NCI-H1436 treated with DMSO at 0.1 percent for 48 hours (cell line): ENCODE results near the gene TAMALIN.

ENCODE experiments used
- DNase-seq: peaks from one replicate; lab custom pipeline; 2025; lab: John Stamatoyannopoulos, UW

Gene TAMALIN

DNA sequence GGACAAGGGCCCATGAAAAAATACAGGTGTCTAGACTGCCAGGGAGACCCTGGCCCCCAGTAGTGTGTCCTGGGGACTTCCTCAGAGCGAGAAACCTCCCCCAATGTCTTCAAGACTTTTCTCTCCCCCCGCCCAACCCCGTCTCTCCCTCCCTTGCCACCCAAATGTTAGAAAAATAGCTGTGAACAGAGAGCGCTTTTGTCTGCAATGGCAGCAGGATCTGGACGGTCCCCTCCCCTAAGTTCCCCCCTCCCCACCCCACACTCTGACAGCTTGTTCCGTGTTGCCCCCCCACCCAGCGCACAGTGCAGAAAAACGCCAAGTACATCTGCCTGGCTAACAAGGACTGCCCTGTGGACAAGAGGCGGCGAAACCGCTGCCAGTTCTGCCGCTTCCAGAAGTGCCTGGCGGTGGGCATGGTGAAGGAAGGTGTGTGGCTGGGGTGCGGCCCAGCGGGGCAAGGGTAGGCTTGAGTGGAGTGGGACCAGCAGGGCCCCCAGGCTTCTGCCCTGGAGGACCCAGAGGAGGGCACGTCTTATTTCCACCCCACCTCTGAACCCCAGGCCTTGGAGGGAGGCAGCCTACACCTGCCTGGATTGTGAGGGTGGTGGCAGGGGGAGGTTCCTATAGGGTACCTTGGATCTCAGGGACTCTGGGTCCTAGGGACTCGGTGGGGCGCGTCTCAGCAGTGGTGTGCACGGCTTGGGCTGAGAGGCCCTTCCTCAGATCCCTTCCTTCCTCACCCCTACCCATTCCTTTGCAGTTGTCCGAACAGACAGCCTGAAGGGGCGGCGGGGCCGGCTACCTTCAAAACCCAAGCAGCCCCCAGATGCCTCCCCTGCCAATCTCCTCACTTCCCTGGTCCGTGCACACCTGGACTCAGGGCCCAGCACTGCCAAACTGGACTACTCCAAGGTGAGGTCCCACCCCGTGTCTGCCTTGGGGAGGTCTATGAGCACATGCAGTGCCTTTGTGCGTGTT, 49.3 kb downstream of the TAMALIN start:
- DNase-seq, result no peak

DNA sequence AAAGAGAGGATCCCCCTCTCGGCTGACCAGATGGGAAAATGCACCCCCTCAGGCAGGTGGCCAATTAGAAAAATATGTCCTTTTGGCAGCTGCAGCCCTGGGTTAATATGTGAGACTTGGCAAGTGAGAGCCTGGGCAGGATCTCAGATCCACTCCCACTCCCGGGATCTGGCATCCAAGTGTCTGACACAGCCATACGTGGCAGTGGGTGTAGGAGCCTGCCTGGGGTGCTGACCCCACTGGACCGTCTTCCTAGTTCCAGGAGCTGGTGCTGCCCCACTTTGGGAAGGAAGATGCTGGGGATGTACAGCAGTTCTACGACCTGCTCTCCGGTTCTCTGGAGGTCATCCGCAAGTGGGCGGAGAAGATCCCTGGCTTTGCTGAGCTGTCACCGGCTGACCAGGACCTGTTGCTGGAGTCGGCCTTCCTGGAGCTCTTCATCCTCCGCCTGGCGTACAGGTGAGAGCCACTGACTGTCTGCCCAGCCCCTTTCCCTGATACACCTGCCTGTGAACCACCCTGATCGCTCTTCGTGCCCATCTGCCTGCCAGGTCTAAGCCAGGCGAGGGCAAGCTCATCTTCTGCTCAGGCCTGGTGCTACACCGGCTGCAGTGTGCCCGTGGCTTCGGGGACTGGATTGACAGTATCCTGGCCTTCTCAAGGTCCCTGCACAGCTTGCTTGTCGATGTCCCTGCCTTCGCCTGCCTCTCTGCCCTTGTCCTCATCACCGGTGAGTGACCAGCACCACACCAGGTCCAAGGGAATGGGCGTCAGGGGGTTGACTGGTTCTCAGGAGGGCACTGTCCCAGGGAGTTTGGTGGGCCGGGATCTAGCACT, 50.3 kb downstream of the TAMALIN start:
- DNase-seq, result no peak

DNA sequence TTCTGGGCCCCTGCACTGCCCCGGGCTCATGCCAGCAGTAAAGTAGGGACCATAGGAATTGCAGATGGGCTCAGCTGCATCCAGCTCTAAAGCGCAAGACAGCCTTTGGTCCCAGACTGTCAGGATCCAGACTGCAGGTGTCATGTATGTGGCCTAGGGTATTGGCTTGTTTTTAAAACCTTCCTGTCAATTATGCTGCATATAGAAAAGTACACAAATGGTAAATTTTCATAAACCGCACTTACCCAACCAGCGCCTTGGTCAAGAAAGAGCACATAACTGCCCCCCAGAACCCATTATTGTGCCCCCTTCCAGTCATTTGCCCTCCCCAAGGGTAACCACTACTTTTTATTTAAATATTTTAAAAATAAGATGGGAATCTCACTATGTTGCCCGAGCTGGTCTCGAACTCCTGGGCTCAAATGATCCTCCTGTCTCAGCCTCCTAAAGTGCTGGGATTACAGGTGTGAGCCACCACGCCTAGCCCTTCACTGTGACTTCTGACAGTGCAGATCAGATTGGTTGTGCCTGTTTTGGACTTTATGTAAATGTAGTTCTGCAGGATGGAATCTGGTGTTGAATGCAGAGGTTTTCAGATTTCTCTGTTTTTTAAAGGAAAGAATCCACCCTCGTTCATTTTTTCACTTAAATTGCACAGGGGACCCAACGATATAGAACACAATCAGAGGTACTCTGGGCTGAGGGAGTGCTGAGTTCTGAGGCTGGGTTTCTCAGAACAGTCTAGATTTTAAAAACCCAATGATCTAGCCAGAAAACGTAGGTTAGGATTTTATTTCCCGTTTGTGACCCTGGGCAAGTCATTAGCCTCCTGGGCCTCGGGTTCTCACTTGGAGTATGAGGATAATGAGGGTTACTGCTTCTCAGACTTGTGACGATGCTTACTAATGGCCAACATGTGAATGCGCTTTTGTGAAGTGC, 51.2 kb downstream of the TAMALIN start:
- DNase-seq, result no peak

DNA sequence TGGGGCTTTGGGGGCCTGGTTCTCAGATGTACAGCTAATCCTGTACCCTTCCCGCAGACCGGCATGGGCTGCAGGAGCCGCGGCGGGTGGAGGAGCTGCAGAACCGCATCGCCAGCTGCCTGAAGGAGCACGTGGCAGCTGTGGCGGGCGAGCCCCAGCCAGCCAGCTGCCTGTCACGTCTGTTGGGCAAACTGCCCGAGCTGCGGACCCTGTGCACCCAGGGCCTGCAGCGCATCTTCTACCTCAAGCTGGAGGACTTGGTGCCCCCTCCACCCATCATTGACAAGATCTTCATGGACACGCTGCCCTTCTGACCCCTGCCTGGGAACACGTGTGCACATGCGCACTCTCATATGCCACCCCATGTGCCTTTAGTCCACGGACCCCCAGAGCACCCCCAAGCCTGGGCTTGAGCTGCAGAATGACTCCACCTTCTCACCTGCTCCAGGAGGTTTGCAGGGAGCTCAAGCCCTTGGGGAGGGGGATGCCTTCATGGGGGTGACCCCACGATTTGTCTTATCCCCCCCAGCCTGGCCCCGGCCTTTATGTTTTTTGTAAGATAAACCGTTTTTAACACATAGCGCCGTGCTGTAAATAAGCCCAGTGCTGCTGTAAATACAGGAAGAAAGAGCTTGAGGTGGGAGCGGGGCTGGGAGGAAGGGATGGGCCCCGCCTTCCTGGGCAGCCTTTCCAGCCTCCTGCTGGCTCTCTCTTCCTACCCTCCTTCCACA, 52.0 kb downstream of the TAMALIN start:
- DNase-seq, result no peak

DNA sequence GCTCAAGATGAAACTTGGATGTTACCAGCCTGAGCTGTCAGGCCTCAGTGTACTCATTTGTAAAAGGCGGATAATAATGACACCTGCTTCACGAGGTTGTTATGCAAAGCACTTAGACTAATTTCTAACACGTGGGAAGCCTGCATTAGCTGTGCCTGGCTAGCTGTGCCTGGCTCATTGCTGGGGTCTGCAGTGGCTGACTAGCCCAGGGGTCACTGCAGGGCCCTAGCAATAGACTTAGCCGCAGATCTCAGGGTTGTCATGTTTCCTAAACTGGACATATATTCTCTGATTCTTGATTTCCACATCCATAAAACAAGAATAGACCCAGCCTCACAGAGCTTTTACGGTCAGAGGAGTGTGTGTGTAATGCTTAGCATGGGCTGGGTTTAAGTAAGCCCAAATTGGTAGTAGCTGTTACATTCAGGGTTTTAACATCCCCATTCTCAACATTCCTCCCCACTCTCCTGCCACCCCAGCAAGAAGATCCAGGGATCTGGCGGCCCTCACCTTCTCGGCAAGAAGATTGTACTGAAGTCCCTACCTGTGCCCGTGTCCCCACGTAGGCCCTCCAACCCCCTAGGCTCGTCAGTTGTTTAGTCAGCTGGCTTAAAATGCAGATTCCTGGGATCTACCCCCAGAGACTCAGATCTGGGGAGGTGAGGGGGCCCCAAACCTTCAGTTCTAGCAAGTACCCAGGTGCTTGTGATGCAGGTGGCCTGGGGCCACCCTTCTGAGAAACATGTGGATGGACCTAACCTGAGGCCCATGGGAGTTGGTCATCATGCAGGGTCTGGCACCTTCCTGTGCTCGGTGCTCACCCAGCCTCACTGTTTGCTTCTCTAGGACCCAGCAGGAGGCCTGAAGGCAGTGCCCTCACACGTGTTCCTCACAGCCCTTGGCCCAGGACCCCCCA, 53.1 kb downstream of the TAMALIN start:
- no peak for DNase-seq

DNA sequence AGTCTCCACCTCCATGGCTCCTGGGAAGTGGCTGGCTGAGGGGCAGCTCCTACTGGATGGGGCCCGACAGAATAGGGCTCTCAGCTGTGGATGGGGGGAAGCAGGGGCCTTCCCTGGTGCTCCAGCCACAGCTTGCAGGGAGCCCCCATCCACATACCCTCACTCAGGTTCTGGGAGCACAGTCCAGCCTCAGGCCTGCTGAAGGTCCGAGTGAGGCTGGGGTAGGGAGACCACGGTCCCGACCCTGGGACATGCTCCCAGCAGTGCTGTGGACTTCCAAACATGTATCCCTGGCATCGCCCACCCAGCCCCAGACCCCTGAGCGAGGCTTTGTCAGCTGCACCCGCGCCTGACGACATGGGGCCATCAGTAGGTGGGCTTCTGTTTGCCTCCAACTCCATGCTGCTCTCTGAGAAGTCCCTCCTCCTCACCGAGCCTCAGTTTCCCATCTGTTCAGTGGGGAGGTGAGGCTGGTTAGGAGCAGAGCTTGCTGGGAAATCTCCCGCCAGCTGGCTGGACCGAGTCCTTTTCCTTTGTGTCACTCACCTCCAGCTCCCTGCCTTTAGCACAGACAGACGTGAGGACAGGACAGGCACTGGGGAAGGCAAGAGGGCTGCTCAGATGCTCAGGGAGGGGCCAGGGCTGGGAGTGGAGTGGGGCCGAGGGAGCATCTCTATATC, 53.9 kb downstream of the TAMALIN start:
- no peak for DNase-seq

DNA sequence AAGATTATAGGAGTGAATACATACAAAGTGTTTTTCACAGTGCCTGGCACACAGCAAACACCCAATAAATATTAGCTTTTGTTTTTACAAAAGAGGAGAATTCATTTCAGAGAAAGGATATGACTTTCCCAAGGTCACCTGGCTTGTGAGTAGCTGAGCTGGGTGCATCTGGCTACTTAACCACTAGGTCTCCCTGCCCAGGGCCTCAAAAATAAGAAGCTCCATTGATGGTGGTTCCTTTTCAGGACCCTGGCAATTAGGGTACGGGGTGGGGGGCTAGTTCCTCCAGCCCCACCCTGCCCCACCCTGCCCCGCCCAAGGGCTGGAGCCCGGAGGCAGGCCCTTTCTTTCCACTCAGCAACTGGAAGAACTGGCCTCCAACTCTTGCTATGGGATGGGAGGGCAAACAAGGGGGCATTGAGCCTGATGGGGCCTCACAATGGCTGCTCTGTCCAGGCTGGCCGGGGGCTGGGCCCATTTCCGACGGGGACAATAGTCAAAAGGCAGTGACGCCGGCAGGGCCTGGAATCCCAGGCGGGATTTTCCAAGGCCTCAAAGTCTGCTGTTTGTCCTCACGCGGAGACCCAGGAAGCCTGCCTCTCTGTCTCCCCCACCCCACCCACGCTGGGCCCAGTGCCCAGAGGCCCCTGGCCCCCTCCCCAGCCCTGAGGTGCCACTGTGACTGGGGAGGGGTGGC, 54.9 kb downstream of the TAMALIN start:
- no peak for DNase-seq

DNA sequence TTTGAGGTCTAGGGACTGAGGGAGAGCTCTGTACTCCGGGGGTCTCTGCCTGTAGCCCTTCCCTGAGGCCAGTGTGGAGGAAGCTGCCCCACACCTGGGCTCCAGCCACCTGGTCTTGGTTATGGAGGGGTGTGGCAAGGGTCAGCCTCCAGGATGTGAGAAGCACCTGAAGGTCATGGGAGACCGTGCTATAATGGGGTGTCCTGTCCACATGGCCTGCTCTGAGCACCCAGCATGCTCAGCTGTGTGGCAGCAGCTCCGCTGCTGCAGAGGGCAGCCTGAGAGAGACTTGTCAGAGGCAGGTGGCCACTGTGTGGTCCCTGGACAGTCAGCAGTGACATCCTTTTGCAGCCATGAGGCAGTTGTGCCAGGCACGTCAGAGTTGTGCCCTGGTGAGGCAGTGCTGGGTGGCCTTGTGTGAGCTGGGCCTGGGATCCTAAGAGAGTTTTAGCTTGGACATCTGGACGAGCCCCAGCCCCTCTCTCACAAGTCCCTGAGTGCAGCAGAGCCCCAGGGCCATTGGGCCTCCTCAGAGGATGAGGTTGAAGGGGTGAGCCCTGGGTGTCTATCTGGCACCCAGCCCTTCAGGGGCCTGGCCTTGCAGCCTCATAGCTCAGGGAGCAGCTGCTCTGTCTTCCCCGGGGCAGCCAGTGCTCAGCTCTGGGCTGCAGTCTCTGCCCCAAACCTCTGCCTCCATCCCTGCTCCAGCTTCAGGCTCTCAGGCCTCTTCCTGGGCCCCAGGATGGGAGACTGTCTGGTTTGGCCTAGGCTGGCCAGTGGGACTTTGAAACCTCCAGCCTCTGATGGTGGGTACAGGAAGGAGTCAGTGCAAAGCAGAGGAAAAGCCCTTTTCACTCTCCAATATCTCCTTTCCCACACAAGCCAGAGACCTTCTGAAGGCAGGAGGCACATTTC, 55.7 kb downstream of the TAMALIN start:
- DNase-seq, result no peak

DNA sequence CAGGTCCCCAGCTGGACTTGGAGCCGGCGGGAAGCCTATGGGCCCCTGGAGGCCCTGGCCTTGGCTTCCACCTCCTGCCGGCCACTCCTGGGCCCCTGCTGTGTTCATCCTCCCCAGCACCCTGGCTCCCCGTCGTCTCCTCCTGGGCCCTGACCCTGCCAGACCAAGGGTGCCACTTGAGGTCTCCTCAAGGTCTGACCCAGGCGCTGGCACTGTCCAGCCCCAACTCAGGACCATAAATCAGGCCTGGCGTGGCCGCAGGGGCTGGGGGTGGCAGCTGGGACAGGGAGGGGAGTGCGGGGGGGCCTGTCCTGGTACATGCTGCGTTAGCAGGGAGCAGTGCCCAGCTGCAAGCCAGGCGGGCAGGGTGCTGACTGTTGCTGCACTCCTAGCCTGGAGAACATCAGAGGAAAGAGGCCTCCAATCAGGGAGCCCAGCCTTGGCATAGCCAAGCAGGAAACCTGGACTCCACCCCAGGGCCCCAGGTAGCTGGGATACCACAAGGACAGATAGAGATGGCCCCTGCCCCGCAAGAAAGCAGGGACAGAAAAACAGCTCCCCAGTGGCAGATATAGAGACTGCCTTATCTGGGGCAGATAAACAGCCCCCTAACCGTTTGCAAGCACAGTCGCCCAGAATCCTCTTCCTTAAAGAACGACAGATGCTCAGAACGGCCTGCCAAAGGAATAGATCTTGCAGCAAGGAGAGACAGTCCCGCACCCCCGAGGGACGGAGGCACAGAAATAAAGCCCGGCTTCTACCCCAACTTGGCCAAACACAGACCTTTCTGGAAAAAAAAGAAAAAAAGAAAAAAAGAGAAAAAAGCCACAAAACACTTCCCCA, 56.6 kb downstream of the TAMALIN start:
- no peak for DNase-seq

DNA sequence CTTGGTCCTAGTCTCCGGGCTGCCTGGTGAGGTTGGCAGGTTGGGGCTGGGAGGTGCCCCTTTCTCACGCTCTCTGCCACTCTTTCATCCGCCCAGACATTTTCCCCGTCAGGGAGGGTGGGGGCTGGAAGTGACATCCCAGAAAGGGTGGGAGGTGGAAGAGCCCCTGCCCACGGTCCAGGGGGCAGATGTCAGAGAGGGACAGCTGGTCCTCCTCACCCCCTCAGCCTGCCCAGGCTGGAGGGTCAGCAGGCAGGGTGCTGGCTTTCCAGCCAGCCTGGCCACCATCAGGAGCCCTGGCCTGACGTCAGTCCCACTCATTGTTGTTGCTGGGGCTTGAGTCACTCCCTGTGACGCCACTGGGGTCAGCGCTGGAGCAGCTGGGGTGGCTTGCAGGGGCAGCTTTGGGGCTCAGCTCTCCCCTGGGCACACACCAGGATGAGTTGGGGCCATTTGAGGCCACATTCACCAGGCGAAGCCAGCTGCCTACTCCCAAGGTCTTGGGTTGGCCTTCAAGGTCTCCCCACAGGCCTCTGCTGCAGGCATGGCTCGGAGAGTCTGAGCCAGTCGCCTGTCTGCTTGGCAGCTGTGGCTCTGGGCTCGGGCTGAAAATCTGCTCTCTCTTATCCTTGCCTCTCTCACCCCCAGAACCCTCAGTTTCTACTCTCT, 57.4 kb downstream of the TAMALIN start:
- no peak for DNase-seq
